ENCODE results near the gene PARPBP. TPM values are rescaled to one million over a fixed set of nuclear protein-coding genes. Genes with fewer than 3 reads are reported as not detected.
"Not testable (repeated sequence)": the region's sequence is repeated elsewhere in the genome, so short reads cannot be mapped to it uniquely, and the experiment has no call there.

PARPBP gene, protein sequence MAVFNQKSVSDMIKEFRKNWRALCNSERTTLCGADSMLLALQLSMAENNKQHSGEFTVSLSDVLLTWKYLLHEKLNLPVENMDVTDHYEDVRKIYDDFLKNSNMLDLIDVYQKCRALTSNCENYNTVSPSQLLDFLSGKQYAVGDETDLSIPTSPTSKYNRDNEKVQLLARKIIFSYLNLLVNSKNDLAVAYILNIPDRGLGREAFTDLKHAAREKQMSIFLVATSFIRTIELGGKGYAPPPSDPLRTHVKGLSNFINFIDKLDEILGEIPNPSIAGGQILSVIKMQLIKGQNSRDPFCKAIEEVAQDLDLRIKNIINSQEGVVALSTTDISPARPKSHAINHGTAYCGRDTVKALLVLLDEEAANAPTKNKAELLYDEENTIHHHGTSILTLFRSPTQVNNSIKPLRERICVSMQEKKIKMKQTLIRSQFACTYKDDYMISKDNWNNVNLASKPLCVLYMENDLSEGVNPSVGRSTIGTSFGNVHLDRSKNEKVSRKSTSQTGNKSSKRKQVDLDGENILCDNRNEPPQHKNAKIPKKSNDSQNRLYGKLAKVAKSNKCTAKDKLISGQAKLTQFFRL
- 10 to 100 TPM; 18.0 to 26.5 TPM for total RNA-seq

DNA sequence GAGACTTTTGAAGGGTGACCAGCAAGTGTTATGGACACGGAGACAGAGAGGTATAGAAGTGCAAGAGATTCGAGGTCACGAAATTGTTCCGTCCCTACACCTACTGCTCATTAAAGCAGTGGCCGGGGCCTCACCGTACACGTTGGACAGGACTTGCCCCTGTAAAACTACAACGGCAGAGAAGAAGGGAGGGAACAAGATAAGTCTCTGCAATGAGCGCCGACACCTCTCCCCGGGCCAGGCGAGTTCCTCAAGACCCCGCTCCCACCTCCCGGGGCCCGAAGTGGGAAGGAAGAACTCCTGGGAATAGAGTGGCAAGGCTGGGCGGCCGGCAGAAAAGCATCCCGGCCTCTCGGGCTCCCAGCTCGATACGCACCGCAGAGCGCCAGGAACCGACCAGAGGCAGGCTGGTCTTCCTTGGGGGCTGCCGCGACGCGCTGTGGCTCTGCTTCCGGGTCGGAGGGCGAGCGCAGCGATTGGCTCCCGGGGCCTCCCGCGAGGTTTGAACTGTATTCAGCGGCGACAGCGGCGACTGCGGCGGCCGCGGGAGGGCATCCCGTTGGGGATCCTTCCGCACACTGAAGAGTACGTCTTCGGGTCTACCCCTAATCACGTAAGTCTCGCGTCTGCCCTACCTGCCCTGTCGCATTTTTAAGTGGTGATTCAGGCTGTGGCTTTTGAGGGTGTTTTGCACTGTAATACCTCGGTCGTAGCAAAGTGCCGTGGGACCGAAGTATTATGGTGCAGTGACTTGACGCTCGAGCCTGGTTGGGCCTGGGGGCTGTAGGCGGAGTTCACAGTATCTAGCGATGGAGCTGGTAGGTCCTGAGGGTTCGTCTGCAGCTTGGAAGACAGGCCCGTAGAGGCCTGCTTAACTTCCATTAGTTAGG, at the start of gene PARPBP, which contains the start of gene NUP37:
PARPBP (plus strand) TSS at position 510 of the 890 bp plus-strand sequence. CDS start 3,706 bp downstream, outside the sequence.
NUP37 (minus strand) TSS at position 441 of the 890 bp plus-strand sequence. CDS start 1,596 bp downstream, outside the sequence.
- H3K36me3 Mint-ChIP-seq, result peaks cover 18 to 21% of the 10 kb centered on the region in 2 donors
- DNase-seq (ENCODE audit: low spot score in 2 of 2), result peak; percentile 91 to 95
- H3K27ac Mint-ChIP-seq, result peak within 1 kb of the TSS; percentile 97 to 98
- no peaks in the 10 kb centered on the region for H3K9me3 Mint-ChIP-seq
- ATAC-seq, result peak; percentile 96

DNA sequence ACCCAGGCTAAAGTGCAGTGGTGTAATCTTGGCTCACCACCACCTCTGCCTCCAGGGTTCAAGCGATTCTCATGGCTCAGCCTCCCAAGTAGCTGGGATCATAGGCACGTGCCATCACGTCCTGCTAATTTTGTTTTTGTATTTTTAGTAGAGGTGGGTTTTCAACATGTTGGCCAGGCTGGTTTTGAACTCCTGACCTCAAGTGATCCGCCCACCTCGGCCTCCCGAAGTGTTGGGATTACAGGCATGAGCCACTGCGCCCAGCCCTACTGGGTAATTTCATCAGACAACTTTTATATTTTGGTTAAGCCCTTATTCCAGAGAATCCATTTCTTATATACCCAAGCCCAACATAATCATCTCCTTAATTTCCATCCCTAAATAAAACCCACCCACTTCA, 47.9 kb upstream of the PARPBP start:
- not testable (repeated sequence) for DNase-seq (ENCODE audit: low spot score in 2 of 2); ATAC-seq; H3K27ac Mint-ChIP-seq; H3K9me3 Mint-ChIP-seq; H3K36me3 Mint-ChIP-seq

DNA sequence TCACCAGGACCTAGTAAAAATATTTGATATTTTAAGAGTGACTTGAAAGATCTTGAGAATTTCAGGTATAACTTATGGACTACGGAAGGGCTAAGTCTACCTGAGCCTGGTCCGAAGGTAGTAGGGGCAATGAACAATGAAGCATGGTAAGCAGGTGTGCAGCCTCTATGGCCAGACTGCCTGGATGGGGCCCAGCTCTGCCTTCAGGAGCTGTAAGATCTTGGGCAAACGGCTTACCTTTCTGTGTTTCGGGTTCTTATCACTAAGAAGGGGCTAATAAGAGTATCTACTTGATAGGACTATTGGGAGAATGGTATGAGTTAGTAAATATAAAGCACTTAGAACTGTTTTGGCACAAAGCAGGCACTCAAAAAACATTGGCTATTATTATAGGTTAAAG, 39.1 kb upstream of the PARPBP start:
- ATAC-seq, result no peak

DNA sequence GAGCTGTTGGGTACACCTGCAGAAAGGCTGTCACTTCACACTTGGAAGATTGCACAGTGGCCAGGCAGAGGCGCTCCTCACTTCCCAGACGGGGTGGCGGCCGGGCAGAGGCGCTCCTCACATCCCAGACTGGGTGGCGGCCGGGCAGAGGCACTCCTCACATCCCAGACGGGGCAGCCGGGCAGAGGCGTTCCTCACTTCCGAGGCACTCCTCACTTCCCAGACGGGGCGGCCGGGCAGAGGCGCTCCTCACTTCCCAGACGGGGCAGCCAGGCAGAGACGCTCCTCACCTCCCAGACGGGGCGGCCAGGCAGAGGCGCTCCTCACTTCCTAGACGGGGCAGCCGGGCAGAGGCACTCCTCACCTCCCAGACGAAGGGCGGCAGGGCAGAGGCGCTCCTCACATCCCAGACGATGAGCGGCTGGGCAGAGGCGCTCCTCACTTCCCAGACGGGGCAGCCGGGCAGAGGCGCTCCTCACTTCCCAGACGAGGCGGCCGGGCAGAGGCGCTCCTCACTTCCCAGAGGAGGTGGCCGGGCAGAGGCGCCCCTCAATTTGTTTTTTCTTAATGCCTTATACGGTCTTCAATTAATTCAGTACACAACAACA, 30.7 kb upstream of the PARPBP start:
- H3K36me3 Mint-ChIP-seq, result peaks cover 7 to 13% of the 10 kb centered on the region in 2 donors
- not testable (repeated sequence) for DNase-seq (ENCODE audit: low spot score in 2 of 2); H3K27ac Mint-ChIP-seq; ATAC-seq; H3K9me3 Mint-ChIP-seq

More for the DNA sequence above, 39.1 kb upstream of the PARPBP start:
- Mint-ChIP-seq H3K36me3 (peaks cover 7 to 11% of the 10 kb centered on the region in 2 donors), H3K27ac (peak overlapping the region in 1 of 2 donors; percentile 19), H3K9me3 (no peaks in the 10 kb centered on the region)
- no peak for DNase-seq (ENCODE audit: low spot score in 2 of 2)

DNA sequence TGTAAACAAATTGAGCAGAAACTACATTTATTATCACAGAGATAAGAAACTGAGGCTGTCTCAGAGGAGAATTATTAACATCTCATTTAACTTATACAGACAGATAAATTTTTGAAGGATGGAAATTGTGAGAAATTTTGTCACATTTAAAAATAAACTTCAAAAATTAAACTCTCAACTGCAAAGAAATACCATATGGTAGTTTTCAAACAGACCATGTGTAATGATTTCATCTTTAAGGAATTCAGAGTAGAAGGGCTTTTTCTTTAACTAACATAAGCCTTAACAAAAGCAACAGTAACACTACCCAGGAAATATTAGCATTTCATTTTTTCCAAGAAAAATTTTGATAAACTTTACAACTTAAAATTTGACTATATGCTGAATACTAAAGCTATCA, 26.7 kb upstream of the PARPBP start:
- DNase-seq (ENCODE audit: low spot score in 2 of 2) (no peak), ATAC-seq (no peak)
- H3K27ac Mint-ChIP-seq, result no peak overlapping the region
- H3K36me3 Mint-ChIP-seq, result peaks cover 11% of the 10 kb centered on the region in 2 donors
- H3K9me3 Mint-ChIP-seq, result no peaks in the 10 kb centered on the region

DNA sequence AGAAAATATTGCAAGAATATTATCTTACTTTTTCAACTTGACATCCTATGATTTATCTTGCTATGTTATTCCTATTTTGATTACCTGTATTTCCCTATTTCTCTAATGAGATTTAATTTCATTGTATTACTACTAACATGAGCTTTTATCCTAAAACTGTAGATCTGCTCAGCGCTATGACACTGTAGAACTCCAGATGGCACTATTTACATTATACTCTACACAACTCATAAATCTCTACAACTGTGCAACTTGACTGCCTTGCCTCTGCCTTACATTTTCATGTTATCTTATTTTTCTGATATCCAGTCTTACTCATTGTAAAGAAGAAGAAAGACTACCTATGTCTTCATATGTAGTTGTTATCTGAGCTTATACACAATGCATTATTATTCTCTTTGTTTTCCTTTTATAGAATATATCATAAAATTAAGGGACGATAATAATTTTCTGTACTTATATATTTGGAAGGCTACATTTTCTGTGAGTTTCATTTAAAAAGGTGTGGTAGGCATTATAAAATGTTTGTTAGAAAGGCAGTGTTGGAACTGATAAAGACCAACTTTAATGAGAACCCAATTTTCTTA, 24.2 kb upstream of the PARPBP start:
- Mint-ChIP-seq H3K36me3 (peaks cover 7 to 9% of the 10 kb centered on the region in 2 donors), H3K9me3 (no peaks in the 10 kb centered on the region), H3K27ac (no peak overlapping the region)
- DNase-seq (ENCODE audit: low spot score in 2 of 2), result no peak
- peak in 1 of 2 donors; percentile 62 for ATAC-seq

DNA sequence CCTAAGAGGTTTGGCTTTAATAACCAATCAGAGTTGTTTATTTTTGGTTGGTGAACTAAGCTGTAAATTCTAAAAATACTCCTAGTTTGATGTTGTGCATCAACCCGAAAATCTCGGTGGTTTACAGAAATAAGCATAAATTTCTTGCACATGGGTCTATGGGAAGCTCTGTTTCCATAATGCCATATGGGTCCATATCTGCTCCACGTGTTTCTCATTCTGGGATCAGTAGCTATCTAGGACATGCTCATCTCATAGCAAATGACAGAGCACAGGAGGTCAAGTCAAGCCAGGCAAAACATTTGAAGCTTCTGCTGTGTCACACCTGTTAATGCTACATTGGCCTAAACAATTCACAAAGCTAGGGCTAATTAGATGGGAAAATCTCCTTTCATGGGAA, 23.1 kb upstream of the PARPBP start:
- H3K36me3 Mint-ChIP-seq, result peaks cover 7 to 9% of the 10 kb centered on the region in 2 donors
- DNase-seq (ENCODE audit: low spot score in 2 of 2), result no peak
- no peak for ATAC-seq
- no peak overlapping the region for H3K27ac Mint-ChIP-seq
- H3K9me3 Mint-ChIP-seq, result no peaks in the 10 kb centered on the region

DNA sequence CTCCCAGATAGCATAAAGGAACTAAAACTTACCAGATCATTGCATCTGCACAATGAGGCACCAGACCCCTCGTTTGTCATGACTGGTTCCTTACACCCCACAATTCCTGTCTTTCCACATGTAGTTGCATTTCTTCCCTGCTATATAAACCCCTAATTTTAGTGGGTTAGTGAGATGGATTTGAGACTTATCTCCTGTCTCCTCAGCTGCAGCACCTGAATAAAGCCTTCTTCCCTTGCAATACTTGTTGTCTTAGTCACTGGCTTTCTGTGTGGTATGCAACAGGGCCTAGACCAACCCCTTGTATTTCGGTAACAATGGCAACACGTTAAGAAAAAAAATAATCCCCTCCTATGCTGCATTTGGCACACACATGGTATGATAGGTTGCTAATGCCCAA, 13.1 kb upstream of the PARPBP start:
- H3K9me3 Mint-ChIP-seq, result peaks cover 0 to 6% of the 10 kb centered on the region in 2 donors
- no peak for ATAC-seq
- H3K27ac Mint-ChIP-seq, result no peak overlapping the region
- peaks cover 49 to 86% of the 10 kb centered on the region in 2 donors for H3K36me3 Mint-ChIP-seq
- no peak for DNase-seq (ENCODE audit: low spot score in 2 of 2)

DNA sequence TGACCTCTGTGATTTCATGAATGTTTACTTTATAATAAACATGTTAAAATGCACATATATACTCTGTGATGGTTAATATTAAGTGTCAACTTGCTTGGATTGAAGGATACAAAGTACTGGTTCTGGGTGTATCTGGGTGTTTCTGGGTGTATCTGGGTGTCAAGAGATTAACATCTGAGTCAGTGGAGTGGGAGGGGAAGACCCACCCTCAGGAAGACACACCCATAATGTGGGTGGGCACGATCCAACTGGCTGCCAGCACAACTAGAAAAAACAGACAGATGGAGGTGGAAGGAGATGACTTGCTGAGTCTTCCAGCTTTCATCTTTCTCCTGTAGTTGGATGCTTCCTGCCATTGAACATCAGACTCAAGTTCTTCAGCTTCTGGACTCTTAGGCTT, 12.0 kb upstream of the PARPBP start:
- Mint-ChIP-seq H3K9me3 (peaks cover 0 to 6% of the 10 kb centered on the region in 2 donors), H3K27ac (no peak overlapping the region), H3K36me3 (peaks cover 49 to 86% of the 10 kb centered on the region in 2 donors)
- no peak for DNase-seq (ENCODE audit: low spot score in 2 of 2)
- ATAC-seq, result no peak

DNA sequence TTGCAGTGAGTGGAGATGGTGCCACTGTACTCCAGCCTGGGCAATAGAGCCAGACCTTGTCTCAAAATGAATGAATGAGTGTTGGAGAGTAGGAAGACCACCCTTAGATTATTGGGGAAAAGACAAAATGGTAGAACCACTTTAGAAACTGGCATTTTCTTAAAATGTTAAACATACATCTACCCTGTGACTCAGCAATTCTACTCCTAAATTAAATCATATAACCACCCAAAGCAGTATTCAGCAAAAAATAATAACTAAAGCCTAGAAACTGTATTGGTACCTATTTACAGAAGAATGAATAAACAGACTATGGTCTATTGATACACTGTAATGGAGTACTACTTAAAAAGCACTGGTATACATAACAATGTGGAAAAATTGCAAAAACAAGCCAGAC, 9.2 kb upstream of the PARPBP start:
- peak overlapping the region in 1 of 2 donors; percentile 57 for H3K27ac Mint-ChIP-seq
- peaks cover 33 to 59% of the 10 kb centered on the region in 2 donors for H3K36me3 Mint-ChIP-seq

DNA sequence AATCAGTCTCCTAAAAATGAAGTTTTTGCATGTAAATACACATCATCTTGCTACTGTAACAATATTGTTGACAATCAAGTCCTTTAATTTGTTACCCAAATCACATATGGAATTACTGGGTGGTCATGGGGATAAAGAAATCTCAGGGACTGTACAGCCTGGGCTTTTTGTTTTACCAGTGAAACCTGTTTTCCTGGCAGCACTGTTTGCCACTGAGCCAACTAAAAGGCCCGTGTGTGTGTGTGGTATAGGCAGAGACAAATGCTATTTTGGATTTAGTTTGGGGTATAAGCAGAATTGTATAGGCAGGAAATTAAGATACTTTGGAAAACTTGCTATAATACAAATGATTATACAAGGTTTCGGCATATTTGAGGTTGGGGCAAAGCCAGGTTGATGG, 5.8 kb upstream of the PARPBP start:
- Mint-ChIP-seq H3K27ac (no peak overlapping the region), H3K36me3 (peaks cover 16 to 26% of the 10 kb centered on the region in 2 donors)
- no peak for ATAC-seq

More for the DNA sequence above, 9.2 kb upstream of the PARPBP start:
- H3K9me3 Mint-ChIP-seq, result peaks cover 0 to 6% of the 10 kb centered on the region in 2 donors
- no peak for DNase-seq (ENCODE audit: low spot score in 2 of 2)
- no peak for ATAC-seq

DNA sequence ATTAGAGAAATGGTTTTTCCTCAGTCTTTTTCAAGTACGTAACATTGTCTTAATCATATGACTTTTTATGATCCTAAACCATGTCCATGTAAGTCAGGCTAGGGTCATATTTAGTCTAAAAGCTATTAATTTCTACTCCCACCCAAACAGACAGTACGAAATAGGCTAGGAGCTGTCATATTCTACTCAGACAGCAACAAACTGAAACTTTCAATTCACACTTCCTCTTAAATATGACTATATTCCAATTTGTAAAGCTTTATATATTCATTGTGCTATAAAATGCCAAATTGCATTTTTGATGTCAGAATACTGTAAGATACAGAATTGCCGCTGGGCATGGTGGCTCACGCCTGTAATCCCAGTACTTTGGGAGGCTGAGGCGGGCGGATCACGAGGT, 3.6 kb upstream of the PARPBP start:
- Mint-ChIP-seq H3K9me3 (no peaks in the 10 kb centered on the region), H3K27ac (no peak overlapping the region), H3K36me3 (peaks cover 13 to 22% of the 10 kb centered on the region in 2 donors)
- DNase-seq (ENCODE audit: low spot score in 2 of 2) (no peak), ATAC-seq (no peak)

More for the DNA sequence above, 5.8 kb upstream of the PARPBP start:
- H3K9me3 Mint-ChIP-seq, result no peaks in the 10 kb centered on the region
- DNase-seq (ENCODE audit: low spot score in 2 of 2), result no peak

DNA sequence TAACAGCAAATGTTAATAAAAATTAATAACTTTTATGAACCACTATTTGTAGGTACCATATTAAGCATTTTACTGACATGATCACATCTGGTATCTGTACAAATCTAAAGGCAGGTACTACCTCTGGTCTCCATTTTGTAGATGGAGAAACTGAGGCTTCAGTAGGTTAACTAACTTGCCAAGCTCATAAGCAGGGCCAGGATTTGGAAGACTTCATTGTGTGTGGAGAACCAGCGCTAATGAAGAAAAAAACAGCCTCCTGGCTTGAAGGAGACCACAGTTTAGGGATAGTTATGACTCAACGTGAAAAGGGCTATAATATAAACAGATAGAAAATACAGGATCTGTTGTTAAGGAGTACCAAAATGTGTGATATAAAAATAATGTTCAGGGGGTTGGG, 1.1 kb upstream of the PARPBP start:
- ATAC-seq, result no peak
- Mint-ChIP-seq H3K27ac (peak overlapping the region; percentile 97 to 98), H3K9me3 (no peaks in the 10 kb centered on the region), H3K36me3 (peaks cover 12 to 18% of the 10 kb centered on the region in 2 donors)
- no peak for DNase-seq (ENCODE audit: low spot score in 2 of 2)

DNA sequence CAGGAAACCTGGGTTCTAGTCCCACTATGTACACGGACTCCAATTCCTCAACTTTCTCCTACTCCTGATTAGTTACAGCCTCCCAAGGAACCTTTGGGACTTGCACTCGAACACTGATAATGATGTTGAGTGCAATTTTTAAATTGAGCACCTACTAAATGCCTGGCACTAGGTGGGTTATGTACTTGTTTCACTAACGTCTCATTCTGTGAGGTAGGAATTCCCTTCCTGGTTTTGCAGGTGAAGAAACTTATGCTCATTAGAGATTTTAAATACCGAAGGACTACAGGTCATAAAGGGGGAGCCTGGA, 536 bp downstream of the PARPBP start:
- Mint-ChIP-seq H3K27ac (peak overlapping the region; percentile 97 to 98), H3K36me3 (peaks cover 18 to 21% of the 10 kb centered on the region in 2 donors), H3K9me3 (no peaks in the 10 kb centered on the region)
- ATAC-seq (no peak), DNase-seq (ENCODE audit: low spot score in 2 of 2) (no peak)

DNA sequence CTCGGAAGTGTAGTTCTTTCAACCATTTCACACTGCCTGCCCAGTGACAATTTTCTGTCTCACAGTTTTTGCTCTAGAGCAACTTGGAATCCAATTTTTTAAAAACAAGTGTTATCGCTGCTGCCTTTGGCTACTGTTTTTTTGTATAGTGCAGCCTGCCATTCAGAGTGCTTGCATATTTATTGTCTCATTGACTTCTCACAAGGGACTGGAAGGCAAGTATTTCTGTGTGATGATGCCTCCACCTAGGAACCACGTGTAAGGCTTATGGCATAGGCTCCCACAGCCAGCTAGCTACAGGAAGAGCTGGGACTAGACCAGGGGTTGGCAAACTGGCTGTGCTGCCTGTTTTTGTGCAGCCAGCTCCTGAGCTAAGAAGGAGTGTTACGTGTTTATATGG, 903 bp downstream of the PARPBP start:
- ATAC-seq (no peak), DNase-seq (ENCODE audit: low spot score in 2 of 2) (peak in 1 of 2 donors; percentile 6)
- peaks cover 18 to 25% of the 10 kb centered on the region in 2 donors for H3K36me3 Mint-ChIP-seq
- H3K9me3 Mint-ChIP-seq, result no peaks in the 10 kb centered on the region
- H3K27ac Mint-ChIP-seq, result peak overlapping the region; percentile 97 to 98

DNA sequence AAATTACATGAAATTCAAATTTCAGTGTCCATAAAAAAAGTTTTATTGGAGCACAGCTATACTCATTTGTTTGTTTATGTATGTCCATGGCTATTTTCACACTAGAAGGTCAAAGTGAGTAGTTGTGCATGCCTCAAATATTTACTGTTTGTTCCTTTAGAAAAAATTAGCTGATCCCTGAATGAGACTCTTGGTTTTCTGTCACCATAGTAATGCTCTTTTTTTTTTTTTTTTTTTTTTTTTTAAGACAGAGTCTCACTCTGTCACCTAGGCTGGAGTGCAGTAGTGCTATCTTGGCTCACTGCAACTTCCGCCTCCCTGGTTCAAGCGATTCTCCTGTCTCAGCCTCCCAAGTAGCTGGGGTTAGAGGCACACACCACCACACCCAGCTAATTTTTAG, 1.3 kb downstream of the PARPBP start:
- not testable (repeated sequence) for H3K9me3 Mint-ChIP-seq; DNase-seq (ENCODE audit: low spot score in 2 of 2); ATAC-seq
- Mint-ChIP-seq H3K27ac (peak overlapping the region in 1 of 2 donors; percentile 97), H3K36me3 (peaks cover 18 to 29% of the 10 kb centered on the region in 2 donors)
